Erythroblast (primary cell): ENCODE measurements around the gene CFAP77.

ENCODE experiments used
- GATA1 ChIP-seq: IDR thresholded peaks from 2 replicates; pipeline ENCODE4 v1.6.1; 2011; ENCODE audit warnings: low read depth, mild to moderate bottlenecking, control low read depth, low read length, moderate library complexity
- POLR2A ChIP-seq: IDR thresholded peaks from 2 replicates; pipeline ENCODE4 v1.6.1; 2011; ENCODE audit warnings: mild to moderate bottlenecking, low read length

DNA sequence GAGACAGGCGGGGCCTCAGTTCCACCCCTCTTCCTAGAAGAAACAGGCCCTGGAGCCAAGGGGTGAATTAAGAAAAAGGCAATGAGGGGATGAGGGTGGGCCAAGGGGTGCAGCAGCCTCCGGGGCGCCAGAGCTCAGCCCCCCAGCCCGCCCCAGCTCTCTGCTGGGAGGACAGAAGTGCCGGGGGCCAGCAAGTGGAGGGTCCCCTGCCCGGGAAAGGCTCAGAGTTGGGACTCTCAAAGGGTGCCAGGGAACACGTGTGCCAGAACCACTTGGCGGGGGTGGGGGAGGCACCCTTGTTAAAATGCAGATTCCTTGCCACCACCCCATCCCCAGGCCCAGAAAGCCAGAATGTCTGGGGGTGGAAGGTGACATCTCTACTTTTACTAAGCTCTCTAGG, 104.8 kb downstream of the CFAP77 start:
- no peak for TF ChIP-seq POLR2A
- TF ChIP-seq GATA1 = no peak
